HS-5 (cell line): ENCODE measurements around the gene ZBTB46.
"Not testable (repeated sequence)": the region's sequence is repeated elsewhere in the genome, so short reads cannot be mapped to it uniquely, and the experiment has no call there.

ENCODE experiments used
- DNase-seq: peaks from one replicate; pipeline ENCODE4 v3.0.0-alpha.2; 2012; ENCODE audit warnings: low read depth

Gene ZBTB46

DNA sequence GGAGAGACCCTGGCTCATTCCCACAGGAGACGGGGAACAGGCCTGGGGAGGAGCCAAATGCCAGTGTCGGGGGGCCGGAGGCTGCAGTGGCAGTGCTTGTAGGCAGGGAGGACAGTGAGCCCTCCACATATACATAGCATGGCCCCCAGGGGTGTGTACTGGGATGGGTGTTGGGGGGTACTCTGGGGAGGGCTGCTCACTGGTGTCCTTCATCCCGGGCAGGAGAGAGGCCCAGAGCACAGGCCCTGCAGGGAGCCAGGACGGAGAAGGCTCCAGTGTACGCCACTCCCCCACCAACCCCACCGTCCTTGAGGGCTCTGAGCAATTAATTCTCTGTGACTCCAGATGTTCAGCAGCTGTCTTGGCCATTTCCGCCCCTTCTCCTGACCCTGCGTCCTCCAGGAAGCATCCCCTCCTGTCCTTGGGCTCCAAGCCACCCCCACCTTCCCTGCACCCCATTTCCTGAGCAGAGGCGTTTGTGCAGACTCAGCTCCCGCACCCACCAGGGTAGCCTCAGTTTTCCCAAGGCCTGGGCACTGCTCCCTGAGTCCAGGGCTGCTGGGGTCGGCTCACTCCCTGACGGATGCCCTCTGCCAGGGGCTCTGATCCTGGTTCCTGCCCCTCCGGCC is 26.8 kb upstream of the ZBTB46 start:
- no peak for DNase-seq

DNA sequence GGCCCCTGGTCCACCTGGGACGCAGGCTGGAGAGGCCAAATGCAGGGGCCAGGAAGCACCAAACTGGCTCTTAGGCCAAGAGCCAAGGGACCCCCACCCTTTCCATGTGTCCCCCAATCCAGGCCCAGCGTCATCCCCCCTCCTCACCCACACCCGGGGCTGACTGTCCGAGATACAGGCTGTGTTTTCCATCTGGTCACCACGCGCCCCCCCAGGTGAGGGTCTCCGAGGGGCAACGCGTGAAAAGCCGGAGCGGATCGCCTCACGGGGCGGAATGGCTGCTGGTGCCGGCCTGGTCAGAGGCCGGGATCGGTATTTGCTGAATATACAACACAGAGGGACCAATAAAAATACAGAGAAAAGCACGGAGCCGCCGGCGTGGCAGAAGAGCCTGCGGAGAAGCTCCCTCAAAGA is 25.0 kb upstream of the ZBTB46 start:
- no peak for DNase-seq

DNA sequence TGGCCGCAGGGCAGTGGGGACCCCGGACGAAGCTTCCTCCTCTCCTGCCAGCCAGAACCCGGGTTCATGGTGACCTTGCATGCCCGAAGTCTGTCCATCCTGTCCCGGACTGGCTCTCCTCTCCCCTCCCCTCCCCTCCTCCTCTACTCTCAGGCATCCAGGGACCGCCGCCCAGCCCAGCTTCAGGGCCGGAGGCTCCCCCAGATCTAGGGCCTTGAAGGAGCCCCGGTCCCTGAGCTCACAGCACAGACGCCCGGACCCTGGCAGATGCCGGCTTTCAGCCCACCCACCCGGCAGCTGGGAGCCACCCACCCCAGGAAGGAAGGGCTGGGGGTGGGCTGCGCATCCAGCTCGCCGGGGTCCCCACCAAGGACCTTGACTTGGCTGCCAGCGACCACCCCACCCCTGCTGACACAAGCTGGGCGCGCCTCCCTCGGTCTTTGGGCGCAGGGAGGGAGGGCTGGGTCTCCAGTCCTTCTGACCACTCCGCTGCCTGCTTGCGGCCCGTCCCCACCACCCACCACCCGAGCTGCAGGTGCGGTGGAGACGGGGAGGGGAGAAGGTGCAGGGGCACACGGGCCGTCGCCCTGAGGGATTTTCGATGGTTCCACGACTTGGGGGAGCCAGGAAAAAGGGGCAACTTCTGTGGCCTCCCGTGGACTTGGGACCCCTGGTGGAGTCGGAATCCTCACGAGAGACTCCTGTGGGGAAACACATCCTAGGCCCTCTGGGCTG is 24.5 kb upstream of the ZBTB46 start:
- no peak for DNase-seq

DNA sequence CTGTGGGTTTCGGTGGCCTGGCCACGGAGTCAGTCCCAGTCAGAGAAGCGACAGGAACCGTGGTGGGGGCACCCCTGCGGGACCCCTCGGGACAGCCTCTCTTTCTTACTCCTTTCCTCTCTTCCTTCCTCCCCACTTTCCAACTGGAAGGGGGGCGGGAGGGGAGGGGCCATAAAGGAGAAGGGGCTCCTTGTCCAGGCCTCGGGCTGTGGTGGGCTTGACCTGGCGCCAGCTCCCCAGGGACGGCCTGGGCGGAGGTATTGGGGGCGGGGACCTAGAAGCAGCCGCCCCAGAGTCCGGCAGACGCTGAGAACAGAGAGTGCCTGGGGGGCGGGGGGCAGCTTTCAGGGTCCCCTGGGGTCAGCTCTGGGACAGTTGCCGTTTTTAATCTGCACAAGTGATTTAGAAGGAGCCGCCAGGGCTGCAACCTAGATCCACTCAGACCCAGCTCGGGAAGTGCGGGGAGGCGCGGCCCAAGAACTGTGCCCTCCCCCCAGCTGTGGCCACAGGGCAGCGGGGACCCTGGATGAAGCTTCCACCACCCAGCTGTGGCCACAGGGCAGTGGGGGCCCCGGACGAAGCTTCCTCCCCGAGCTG is 23.8 kb upstream of the ZBTB46 start:
- no peak for DNase-seq

DNA sequence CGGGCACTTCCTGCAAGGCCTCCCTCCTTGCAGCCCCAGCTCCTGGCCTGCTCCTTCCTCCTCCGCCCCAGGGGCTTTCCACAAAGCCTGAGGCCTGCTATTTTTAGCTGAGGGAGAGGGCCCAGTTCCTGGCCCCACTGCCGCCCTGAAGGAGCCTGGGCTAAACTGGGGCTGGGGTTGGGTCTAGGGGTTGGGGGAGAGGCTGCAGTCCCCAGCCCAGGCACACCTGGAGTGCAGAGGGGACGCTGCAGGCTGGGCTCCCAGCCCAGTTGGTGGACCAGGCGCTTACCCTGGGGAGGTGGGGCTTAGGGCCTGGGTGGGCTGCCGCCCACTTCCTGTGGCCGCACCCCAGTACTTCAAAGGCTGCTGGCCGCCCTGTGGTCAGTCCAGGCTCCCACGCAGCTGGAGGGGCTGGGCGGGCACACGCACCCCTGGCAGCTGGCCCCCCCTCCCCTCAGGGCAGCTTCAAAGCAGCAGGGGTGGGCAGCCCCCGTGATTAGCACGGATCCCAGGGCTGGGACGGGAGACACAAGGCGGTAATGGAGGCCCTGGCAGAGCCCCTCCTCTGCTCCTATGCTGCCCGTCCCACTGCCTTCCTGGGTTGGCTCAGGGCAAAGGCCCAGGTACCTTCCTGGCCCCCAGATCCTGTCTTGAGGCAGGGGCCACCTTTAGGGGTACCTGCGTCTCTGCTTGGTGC is 23.2 kb upstream of the ZBTB46 start:
- no peak for DNase-seq

DNA sequence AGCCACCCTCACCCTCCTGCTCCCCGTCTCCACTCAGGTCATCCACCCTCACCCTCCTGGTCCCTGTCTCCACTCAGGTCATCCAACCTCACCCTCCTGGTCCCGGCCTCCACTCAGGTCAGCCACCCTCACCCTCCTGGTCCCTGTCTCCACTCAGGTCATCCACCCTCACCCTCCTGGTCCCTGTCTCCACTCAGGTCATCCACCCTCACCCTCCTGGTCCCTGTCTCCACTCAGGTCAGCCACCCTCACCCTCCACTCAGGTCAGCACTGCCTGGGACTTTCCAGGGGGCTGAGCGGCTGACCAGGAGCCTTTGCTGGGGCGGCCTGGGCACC is 22.6 kb upstream of the ZBTB46 start:
- DNase-seq: not testable (repeated sequence)

DNA sequence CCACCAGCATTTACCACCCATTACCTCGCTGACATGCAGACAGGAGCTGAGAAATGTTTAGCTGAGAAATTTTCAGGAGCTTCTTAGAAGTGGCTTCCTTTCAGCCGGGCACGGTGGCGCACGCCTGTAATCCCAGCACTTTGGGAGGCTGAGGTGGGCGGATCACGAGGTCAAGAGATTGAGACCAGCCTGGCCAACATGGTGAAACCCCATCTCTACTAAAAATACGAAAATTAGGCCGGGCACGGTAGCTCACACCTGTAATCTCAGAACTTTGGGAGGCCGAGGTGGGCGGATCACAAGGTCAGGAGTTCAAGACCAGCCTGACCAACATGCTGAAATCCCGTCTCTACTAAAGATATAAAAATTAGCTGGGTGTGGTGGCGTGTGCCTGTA is 20.5 kb upstream of the ZBTB46 start:
- not testable (repeated sequence) for DNase-seq

DNA sequence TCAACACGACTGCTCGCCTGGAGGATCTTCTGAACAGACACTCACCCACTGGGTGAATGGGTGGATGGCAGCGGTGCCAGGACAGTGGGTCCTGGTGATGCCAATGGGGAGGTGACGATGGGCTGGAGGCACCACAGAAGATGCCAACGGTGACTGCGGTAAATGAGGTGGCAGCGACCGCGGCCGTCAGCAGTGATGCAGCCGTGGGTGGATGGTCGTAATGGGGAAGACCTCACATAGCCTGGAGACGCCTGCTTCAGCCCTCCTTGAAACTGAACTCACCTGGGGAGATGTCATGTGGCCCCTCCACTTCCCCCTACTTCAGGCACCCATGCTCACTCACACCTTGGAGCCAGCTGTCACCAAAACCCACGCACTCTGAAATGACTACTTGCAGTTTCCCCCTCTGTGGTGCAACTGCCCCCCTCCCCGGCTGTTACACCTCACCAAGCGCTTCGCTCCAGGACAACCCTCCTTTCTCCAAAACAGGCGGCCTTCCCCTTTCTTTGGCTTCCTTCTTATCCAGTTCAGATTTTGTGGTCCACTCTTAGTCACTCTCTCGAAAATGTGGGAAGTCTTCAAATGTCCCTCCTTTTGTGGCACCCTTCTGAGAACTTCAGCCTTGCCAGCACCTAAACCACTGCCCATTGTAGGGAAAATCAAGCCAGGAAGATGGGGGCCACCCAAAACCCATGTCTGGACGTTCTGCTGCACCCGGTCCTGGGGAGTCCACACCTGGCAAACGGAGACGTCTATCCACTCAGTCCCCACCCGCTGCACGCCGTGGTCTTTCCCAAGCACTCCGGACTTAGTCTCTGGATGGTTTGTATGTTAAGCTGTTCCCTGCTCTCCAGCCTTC is 19.9 kb upstream of the ZBTB46 start:
- no peak for DNase-seq

DNA sequence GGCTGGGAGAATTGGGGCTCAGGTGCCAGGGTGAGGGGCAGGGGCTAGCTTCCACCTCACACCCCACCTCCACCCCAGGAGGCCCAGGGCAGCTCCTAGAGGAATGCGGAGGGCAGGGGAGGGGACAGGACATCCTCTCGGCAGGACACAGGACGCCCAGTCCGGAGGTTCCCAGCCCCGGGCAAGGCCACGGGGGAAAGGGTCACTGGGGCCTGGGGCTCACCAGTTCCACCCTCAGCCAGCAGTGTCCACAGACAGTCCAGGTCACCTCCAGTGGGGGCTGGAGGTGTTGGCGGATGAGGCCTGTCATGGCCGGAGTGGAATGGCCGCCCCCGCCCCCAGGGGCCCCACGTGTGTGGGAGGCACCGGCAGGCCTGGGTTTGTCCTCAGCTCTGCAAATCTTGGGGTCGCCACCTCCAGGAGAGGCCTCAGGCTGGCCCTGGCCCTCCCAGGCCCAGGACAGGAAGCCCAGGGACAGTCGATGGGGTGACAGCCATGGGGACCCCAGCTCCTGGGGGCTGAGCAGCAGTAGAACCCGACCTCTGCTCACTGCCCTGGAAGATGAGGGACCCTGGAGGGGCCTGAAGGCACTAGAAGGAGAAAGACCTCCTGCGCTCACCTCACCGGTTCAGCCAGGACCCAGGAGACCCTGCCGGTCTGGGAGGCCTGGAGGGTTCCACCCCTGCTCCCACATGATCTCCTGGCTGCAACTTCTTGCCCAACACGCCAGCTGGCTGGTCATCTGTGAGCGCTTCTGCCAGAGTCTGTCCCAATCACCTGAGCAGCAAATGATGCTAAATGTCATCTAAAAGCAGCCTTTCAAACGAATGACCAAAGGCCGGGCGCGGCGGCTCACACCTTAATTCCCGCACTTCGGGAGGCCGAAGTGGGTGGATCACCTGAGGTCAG is 17.2 kb upstream of the ZBTB46 start:
- DNase-seq: no peak

DNA sequence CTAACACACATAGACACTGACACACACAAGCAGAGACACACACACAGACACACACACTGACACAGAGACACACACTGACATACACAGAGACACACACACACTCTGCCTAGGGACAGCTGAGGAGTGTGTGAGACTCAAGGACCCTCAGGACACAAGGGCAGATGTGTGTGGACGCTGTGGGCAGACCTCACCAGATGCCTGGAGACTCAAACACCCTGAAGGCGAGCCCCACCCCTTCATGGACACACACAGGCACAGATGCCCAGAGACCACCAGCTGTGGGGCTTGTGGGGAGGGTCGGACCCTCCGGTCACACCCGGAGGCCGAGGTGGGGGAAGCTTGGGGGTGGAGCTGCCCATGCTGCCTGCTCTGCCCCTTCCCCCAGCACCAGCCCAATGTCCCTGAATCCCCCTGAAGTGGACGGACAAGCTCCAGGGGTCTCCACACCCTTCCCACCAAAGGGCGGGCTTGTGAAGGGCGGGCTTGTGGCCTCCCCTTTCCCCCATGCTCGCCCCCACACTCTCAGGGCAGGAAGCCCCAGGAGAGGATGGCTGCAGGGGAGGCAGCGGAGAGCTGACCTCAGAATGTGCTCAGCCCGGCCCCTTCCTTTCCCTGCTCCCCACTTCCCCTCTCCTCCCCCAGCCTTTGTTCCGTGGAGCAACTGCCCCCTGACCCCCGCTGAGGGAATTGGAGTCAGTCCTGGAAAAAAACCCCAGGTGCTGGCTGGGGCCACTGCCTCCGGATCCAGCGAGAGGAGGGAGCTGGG is 16.4 kb upstream of the ZBTB46 start:
- no peak for DNase-seq

DNA sequence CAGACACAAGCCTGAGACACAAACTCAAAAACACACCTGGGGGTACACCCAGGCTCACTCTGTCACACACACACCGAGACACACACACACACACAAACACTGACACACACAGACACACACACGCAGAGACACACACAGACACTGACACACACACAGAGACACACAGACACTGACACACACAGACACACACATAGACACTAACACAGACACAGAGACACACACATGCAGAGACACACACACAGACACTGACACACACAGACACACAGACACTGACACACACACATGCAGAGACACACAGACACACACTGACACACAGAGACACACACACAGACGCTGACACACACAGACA is 15.8 kb upstream of the ZBTB46 start:
- DNase-seq: no peak

DNA sequence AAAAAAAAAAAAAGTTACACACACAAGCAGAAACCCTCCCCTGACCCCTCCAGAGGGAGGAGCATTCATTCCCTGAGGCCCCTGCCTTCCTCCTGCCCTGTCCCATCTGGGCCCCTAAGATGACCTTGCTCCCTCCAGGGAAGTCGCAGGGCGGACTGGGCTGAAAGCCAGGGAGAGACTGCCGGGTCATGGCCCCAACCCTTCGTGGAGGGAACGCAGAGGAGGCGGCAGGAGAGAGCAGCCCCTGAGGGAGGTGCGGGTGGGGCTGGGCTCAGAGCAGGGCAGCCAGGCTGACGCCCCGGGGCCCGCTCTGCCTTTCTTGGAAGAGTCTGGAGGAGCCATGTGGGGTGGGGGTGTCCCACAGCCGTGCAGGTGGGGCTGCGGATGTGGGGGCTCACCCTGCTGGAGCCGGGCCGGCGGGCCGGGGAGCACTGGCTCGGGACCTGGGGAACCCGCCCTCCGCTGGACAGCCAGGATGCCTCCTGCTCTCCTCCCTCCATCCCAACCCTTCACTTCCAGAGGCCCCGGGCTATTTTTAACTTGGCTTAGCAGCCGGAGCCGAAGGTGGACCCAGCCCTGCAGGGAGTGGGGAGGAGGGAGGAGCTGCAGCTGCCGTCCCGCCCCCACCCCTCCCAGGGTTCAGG is 15.2 kb upstream of the ZBTB46 start:
- no peak for DNase-seq

DNA sequence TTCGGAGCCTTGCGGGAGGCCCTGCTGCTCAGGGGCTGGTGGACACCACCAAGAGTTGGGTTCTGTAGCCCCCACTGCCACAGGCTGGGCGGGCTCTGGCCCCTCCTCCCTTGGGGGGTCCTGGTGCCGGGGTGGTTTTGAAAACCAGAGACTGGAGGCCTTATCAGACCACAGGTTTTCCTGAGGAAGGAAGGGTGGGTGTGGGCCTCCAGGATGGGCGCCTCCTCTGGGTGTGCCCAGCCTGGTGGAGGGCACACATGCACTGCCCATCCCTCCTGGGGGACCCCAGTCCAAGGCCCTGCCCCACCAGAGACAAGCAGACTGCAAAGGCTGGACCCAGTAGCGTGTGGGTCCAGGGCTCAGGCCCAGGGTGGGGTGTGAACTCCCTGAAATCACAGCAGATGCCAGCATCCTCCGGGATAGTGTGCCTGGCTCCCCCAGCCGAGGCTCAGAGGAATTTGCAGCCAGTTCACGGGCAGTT is 13.5 kb upstream of the ZBTB46 start:
- DNase-seq: no peak

DNA sequence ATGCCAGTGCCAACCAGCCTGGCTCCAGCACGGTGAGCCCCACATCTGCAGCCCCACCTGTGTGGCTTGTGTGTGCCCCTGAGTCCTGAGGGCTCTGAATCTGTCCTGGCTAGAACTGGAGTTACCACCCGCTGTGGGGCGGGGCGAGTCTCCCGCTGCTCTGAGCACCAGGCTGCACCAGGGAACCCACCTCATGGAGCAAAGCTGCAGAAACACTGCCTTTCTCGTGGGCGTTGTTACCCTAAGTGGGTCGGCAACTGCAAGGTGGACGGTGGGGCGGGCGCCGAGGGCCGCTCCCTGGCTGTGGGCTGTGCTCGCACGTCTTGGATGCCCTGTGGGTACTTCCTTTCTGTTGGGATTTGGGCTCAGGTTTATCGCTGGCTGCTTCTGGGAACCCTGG is 12.7 kb upstream of the ZBTB46 start:
- DNase-seq: no peak

DNA sequence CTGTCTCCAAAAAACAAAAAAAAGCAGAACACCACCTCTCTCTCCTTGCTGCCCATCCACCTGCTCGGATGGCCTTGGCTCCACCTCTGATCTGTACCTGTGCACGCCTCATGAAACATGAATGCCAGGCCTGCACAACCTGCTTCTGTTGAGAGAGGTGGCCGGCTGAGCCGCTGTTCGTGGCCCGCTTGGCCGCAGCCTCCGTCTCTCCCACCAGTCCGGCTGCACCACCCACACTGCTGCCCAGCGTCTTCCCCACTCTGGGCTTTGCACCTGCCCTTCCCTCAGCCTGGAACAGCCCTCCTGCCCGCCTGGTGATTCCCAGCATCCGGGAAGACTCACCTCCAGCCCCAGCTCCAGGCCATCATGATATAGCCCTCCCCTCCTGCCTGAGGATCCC is 12.2 kb upstream of the ZBTB46 start:
- no peak for DNase-seq

DNA sequence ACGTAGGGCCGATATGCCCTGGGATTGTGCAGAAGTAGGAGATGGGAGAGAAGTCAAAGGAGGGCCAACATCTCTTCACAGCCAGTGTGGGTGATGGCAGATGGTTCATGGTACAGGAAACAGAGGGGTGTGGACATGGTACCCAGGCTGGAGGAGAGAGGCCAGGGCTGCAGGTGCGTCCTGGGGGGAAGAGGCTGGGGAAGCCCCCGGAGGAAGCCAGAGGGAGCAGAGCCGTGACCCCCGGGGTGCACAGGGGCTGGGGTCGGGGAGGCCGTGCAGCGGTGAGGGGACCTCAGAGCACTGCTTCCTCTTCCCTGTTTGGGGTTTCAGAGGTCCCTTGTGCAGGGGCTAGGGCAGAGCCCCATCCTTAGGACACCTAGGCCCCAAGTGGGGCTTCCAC is 11.2 kb upstream of the ZBTB46 start:
- no peak for DNase-seq

DNA sequence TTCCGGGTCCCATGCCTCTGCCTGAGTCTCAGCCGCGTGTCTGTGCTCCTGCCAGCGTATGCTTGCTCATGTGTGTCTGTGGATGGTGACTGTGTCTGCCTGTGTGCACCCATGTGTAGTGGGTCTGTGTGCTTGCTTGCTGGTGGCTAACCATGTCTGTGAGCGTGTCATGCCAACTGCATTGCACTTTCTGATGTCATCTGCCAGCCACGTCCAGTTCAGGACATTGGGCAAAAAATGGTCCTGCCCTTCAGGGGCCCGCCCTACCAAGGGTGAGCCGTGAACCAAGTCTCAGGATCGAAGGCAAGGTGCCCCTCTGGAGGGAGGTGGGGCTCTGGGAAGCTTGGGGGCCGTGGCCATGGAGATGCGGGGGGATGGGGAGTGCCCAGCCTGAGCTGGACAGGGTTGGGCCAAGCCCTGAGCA is 9.4 kb upstream of the ZBTB46 start:
- DNase-seq: no peak

DNA sequence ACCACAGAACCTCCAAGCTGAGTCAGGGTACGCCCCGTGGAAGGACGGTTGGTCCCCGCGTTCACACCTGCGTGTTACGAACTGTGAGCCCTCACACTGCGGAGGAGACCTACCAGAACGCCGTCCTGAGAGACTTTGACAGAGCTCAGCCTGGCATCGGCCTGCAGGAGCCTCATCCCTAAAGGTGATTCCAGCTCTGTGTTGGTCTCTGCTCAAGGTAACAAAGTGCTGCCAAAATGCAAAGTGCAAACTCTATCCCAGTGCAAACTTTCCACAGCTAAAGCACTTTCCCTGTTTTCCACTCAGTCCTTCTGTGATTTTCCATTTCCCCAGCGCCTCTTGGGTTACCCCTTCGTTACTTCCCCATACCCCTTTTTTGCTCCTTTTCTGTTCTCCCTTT is 8.6 kb upstream of the ZBTB46 start:
- no peak for DNase-seq

DNA sequence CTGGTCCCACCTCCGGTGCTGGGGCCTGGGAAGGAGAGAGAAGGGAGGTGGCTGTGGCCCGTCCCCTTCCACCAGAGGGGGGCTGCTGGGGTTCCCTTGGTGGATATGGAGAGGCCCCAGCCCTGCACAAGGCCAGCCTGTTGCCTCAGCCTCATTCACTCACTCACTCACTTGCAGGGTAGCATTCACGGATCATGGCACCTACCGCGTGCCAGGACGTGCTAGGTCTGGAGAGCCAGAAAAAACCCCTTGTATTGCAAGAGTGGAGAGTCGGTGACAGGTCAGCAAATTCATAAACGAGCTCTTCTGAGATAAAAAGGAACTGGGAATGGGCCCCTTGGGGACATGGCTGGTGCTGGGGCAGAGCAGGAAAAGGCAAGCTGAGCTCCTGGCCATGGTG is 6.4 kb upstream of the ZBTB46 start:
- no peak for DNase-seq
